Uterus (tissue), 2 donors: ENCODE measurements around the gene IL37.

ENCODE experiments used
- POLR2A ChIP-seq, 2 donors: fragments of 450-650 bp; IDR thresholded peaks; one replicate each; pipeline ENCODE4 v1.6.1; 2016; ENCODE audit warnings: antibody characterized with exemption in 2 of 2, mild to moderate bottlenecking in 1 of 2, moderate library complexity in 1 of 2
- TF ChIP-seq, protein P1 (sequence below), 4 experiments: fragments of 200-600 bp in 2 of 4; fragments of 450-650 bp in 2 of 4; sonication (generic) in 2 of 4; IDR thresholded peaks; one replicate each; pipeline ENCODE4 v1.5.1; 2016 to 2019; ENCODE audit warnings: antibody characterized with exemption in 4 of 4, mild to moderate bottlenecking in 2 of 4, moderate library complexity in 1 of 4

DNA sequence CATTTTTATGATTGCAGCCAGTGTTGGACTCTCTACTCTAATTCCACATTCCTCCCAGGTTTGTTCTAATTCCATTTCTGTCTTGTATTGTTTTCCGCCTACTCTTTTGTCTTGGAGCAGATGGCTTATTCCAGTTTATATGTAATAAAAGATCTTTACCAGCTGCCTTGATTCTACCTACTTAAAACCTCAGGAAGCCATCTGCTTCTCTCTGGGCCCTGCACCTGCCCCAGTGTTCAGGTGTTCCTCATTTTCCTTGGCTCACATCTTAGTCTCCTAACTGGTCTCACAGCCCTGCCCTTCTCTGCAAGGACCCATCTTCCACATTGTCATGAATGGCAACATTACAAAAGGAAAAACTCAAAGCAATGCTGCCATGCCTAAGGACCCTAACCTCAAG, 21.0 kb upstream of the IL37 start:
- no peak for TF ChIP-seq POLR2A (IDR thresholded peaks at IDR 0.05)
- TF ChIP-seq, protein P1, sequence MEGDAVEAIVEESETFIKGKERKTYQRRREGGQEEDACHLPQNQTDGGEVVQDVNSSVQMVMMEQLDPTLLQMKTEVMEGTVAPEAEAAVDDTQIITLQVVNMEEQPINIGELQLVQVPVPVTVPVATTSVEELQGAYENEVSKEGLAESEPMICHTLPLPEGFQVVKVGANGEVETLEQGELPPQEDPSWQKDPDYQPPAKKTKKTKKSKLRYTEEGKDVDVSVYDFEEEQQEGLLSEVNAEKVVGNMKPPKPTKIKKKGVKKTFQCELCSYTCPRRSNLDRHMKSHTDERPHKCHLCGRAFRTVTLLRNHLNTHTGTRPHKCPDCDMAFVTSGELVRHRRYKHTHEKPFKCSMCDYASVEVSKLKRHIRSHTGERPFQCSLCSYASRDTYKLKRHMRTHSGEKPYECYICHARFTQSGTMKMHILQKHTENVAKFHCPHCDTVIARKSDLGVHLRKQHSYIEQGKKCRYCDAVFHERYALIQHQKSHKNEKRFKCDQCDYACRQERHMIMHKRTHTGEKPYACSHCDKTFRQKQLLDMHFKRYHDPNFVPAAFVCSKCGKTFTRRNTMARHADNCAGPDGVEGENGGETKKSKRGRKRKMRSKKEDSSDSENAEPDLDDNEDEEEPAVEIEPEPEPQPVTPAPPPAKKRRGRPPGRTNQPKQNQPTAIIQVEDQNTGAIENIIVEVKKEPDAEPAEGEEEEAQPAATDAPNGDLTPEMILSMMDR (IDR thresholded peaks at IDR 0.05), result no peak
